ENCODE results near the gene ZNF280A. TPM values are rescaled to one million over a fixed set of nuclear protein-coding genes. Genes with fewer than 3 reads are reported as not detected.

Gene ZNF280A
- total and polyA plus RNA-seq, 10 donors: 0.51 TPM; not detected in 9

GRCh38 chr22:22538226-22538989, 18.3 kb upstream of the ZNF280A start:
- intact Hi-C loops (cut with DNase I; ENCODE audit: low total_unique reads): no loop called here
- peaks cover 0 to 3% (median 0%) of the 10 kb centered on the region in 8 donors for H3K9me3 ChIP-seq
- no peak for DNase-seq
- no peaks in the 10 kb centered on the region for H3K36me3 ChIP-seq
- no peak overlapping the region for H3K27ac ChIP-seq
- no peak overlapping the region for H3K4me3 ChIP-seq
- no peak for TF ChIP-seq POLR2A (IDR thresholded peaks at IDR 0.05)
- TF ChIP-seq POLR2AphosphoS5 (IDR thresholded peaks at IDR 0.05): no peak
- TF ChIP-seq CTCF (IDR thresholded peaks at IDR 0.05 in 8 of 11, conservative IDR thresholded peaks at IDR 0.05 in 3 of 11): no peak
- WGBS, 5 donors: 80 to 89% (median 83%) methylated on average over 7 of the region's 7 CpGs
- H3K4me1 ChIP-seq: no peaks in the 10 kb centered on the region
- H3K27me3 ChIP-seq (replicated peaks in 1 of 7): no peaks in the 10 kb centered on the region

- Histone ChIP-seq H3K27me3 (replicated peaks in 1 of 7) (no peaks in the 10 kb centered on the region), H3K4me3 (no peak overlapping the region), H3K27ac (no peak overlapping the region), H3K36me3 (no peaks in the 10 kb centered on the region), H3K4me1 (no peaks in the 10 kb centered on the region), H3K9me3 (peaks cover 0 to 3% (median 0%) of the 10 kb centered on the region in 8 donors)
- intact Hi-C loops (cut with DNase I; ENCODE audit: low total_unique reads): no loop called here
- WGBS, 5 donors: 24 to 71% (median 54%) methylated on average over 1 of the region's 1 CpG
- no peak for DNase-seq
- no peak for TF ChIP-seq POLR2AphosphoS5 (IDR thresholded peaks at IDR 0.05)
- TF ChIP-seq CTCF (IDR thresholded peaks at IDR 0.05 in 8 of 11, conservative IDR thresholded peaks at IDR 0.05 in 3 of 11): no peak
- no peak for TF ChIP-seq POLR2A (IDR thresholded peaks at IDR 0.05)
These were observed 16.8 kb upstream of the ZNF280A start for GRCh38 chr22:22536916-22537315.

- TF ChIP-seq CTCF (IDR thresholded peaks at IDR 0.05 in 8 of 11, conservative IDR thresholded peaks at IDR 0.05 in 3 of 11): no peak
- TF ChIP-seq POLR2A (IDR thresholded peaks at IDR 0.05): no peak
- TF ChIP-seq POLR2AphosphoS5 (IDR thresholded peaks at IDR 0.05): no peak
- no peaks in the 10 kb centered on the region for H3K36me3 ChIP-seq
- WGBS, 5 donors: 69 to 91% (median 81%) methylated on average over 6 of the region's 6 CpGs
- peaks cover 0 to 3% (median 0%) of the 10 kb centered on the region in 8 donors for H3K9me3 ChIP-seq
- DNase-seq: no peak
- intact Hi-C loops (cut with DNase I; ENCODE audit: low total_unique reads): no loop called here
- no peaks in the 10 kb centered on the region for H3K4me1 ChIP-seq
- no peak overlapping the region for H3K4me3 ChIP-seq
- no peak overlapping the region for H3K27ac ChIP-seq
- H3K27me3 ChIP-seq (replicated peaks in 1 of 7): no peaks in the 10 kb centered on the region
These were observed 16.4 kb upstream of the ZNF280A start for GRCh38 chr22:22536515-22536914.

DNA sequence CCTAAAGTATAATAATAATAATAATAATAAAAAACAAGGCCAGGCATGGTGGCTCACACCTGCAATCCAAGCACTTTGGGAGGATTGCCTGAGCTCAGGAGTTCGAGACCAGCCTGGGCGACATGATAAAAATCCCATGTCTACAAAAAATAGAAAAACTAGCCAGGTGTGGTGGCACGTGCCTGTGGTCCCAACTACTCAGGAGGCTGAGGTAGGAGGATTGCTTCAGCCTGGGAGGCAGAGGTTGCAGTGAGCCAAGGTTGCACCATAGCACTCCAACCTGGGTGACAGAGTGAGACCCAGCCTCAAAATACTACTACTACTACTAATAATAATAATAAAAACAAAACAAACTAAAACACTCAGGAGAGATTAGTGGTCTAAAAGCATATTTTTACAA, 15.6 kb upstream of the ZNF280A start:
- Histone ChIP-seq H3K27me3 (replicated peaks in 1 of 7) (no peaks in the 10 kb centered on the region), H3K27ac (no peak overlapping the region), H3K4me1 (no peaks in the 10 kb centered on the region), H3K4me3 (no peak overlapping the region), H3K36me3 (no peaks in the 10 kb centered on the region), H3K9me3 (peaks cover 0 to 3% (median 0%) of the 10 kb centered on the region in 8 donors)
- WGBS, 5 donors: 81 to 93% (median 86%) methylated on average over 3 of the region's 3 CpGs
- intact Hi-C loops (cut with DNase I; ENCODE audit: low total_unique reads): no loop called here
- DNase-seq: no peak
- TF ChIP-seq CTCF (IDR thresholded peaks at IDR 0.05 in 8 of 11, conservative IDR thresholded peaks at IDR 0.05 in 3 of 11) (no peak), POLR2A (IDR thresholded peaks at IDR 0.05) (no peak), POLR2AphosphoS5 (IDR thresholded peaks at IDR 0.05) (no peak)
